DND-41 (cell line): ENCODE measurements around the gene SPESP1.
A peak's percentile ranks its signal among the peaks of the same experiment; 100 is the strongest.

ENCODE experiments used
- EZH2 ChIP-seq: IDR thresholded peaks from 3 replicates; pipeline ENCODE4 v1.6.1; 2012; ENCODE audit warnings: borderline replicate concordance, low read depth, mild to moderate bottlenecking, moderate library complexity, low read length, inconsistent platforms; ENCODE audit not compliant: severe bottlenecking
- TF ChIP-seq, protein P1 (sequence below): IDR thresholded peaks from 2 replicates; pipeline ENCODE4 v1.5.1; 2012; ENCODE audit warnings: borderline replicate concordance, low read length, moderate library complexity, mild to moderate bottlenecking; ENCODE audit not compliant: poor library complexity, severe bottlenecking; ENCODE audit errors: extremely low read depth

DNA sequence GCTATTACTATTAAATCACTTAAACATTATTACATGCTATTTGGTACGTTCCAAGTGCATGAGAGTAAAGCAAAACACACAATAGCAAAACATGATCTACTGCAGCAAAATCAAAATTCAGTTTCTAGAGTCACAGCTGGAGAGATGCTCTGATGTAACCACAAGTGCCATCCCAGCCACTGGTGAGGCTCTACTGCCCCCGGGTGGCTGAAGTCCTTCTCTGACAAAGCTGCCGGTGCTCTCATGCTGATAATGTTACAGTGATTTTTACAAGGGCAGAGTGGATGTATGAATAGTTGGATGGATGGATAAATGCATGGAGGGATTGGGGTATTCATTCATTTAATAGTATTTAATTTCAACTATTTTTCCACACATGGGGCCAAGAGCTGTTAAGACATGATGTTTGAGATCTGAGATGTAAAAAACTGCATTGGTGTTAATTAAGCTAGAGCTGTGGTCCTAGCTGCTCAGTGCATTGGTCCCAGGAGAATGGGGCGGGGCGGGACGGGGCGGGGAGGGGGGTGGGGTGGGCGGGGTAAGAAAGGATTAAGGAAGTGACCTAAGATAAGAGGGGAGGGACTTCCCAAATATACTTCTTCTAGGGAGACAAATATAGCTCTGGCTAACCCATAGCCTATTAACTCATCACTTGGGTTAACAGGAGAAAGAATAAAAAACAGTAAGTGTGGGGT lies 5.3 kb upstream of the SPESP1 start:
- TF ChIP-seq EZH2 = no peak
- TF ChIP-seq, protein P1, sequence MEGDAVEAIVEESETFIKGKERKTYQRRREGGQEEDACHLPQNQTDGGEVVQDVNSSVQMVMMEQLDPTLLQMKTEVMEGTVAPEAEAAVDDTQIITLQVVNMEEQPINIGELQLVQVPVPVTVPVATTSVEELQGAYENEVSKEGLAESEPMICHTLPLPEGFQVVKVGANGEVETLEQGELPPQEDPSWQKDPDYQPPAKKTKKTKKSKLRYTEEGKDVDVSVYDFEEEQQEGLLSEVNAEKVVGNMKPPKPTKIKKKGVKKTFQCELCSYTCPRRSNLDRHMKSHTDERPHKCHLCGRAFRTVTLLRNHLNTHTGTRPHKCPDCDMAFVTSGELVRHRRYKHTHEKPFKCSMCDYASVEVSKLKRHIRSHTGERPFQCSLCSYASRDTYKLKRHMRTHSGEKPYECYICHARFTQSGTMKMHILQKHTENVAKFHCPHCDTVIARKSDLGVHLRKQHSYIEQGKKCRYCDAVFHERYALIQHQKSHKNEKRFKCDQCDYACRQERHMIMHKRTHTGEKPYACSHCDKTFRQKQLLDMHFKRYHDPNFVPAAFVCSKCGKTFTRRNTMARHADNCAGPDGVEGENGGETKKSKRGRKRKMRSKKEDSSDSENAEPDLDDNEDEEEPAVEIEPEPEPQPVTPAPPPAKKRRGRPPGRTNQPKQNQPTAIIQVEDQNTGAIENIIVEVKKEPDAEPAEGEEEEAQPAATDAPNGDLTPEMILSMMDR = peak; percentile 84
